GM10266 (cell line): Measurements from ENCODE around the gene CEP78.

Source experiments
- DNase-seq: peaks from one replicate; pipeline ENCODE4 v3.0.0; 2012; ENCODE audit errors: extremely low spot score
- TF ChIP-seq, protein P1 (sequence below): IDR thresholded peaks from 2 replicates; pipeline ENCODE4 v1.5.1; 2012; ENCODE audit warnings: mild to moderate bottlenecking, low read depth; ENCODE audit not compliant: control insufficient read depth, insufficient read depth; ENCODE audit errors: missing control alignments

CEP78 gene

DNA sequence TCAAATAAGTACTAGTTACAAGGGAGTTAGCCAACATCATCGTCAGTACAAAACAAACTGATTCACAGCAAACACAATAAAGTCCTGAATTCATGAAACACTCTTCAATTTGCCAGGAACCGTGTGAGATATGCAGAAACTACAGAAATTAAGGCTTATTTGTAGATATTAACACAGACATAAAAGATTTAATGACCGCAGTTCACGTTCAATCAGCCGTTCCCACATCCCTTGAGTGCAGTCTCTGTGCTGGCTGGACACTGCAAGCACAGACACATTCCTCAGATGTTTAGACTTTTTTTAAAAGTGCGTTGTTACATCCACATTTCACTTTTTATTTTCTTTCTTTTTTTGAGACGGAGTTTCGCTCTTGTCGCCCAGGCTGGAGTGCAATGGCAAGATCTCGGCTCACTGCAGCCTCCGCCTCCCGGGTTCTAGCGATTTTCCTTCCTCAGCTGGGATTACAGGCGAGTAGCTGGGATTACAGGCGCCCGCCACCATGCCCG lies 566 bp upstream of the CEP78 start:
- DNase-seq = peak; percentile 26
- TF ChIP-seq, protein P1, sequence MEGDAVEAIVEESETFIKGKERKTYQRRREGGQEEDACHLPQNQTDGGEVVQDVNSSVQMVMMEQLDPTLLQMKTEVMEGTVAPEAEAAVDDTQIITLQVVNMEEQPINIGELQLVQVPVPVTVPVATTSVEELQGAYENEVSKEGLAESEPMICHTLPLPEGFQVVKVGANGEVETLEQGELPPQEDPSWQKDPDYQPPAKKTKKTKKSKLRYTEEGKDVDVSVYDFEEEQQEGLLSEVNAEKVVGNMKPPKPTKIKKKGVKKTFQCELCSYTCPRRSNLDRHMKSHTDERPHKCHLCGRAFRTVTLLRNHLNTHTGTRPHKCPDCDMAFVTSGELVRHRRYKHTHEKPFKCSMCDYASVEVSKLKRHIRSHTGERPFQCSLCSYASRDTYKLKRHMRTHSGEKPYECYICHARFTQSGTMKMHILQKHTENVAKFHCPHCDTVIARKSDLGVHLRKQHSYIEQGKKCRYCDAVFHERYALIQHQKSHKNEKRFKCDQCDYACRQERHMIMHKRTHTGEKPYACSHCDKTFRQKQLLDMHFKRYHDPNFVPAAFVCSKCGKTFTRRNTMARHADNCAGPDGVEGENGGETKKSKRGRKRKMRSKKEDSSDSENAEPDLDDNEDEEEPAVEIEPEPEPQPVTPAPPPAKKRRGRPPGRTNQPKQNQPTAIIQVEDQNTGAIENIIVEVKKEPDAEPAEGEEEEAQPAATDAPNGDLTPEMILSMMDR = no peak

DNA sequence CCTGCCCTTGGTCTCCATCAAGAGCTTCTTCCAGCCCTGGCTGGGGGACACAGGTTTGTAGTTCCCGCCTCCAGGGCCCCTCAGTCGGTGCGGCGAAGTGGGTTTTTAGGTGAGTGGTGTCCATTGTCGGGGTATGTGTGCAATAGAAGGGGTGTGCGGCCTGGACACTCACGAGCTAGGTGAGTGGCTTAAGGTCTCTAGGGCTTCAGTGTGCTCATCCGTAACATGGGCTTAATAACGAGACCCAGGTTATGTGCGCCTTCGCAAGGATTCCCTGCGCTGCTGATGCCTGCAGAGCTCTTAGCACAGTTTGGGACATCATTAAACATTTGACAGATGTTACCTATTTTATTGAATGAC lies 656 bp downstream of the CEP78 start:
- DNase-seq = peak; percentile 25

DNA sequence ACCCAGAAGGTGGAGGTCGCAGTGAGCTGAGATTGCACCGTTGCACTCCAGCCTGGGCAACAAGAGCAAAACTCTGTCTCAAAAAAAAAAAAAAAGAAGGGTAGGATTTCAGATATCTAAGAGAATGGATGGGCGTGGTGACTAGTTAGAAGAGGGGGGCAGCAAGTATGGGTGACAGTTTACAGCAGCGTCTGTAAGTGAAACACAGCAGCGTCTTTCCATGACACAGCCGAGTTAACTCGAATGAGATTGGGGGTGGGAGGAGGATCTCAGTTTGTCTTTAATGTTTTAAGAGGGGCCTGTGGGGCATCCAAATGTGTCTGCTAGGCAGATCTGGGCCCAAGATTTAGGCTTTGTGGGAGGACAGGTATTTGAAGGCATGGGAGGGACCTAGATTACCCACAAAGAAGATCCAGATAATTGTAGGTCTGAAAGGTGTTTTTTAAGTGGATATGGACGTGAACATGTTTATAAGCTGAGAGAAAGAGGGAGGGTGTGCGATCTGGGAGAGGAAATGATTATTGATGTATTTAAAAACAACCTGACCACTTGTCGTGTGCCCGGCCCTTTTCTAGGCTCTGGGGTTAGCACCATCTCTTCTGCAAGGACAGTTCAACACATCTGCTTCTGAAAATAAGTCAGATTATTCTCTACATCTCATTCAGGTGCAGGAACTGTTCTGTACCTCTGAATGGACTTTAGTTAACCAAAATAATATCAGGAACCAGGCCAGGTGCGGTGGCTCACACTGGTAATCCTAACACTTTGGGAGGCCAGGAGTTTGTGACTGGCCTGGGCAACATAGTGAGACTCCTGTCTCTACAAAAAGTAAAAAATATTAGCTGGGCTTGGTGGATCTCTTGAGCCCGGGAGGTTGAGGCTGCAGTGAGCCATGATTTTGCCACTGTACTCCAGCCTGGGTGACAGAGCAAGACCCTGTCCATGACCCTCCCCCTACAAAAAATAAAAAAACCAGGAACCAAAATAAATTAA lies 2.5 kb downstream of the CEP78 start:
- TF ChIP-seq, protein P1 = no peak
- DNase-seq = no peak

More for the DNA sequence above, 656 bp downstream of the CEP78 start:
- TF ChIP-seq, protein P1 = no peak

DNA sequence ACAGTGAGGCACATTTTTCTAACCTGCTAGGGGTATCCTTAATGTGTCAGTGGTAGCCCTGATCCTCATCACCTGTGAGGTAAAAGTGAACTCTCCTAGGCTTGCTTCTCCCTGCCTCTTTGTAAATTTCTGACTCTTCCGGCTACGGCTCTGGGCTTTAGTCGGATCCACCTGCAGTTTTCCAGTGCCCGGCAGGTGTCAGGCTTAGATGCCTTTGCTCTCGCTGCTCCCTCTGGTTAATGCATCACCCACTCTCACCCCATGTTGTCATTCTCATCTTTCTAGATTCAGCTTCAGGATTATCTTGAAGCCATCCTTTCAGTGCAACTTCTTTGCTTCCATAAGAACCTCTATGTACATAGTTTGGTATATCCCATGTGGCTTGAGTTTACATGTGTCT lies 3.6 kb downstream of the CEP78 start:
- TF ChIP-seq, protein P1 = no peak
- no peak for DNase-seq

- TF ChIP-seq, protein P1 = no peak
These were observed 6.2 kb downstream of the CEP78 start for GRCh38 chr9:78242041-78242440.

GRCh38 chr9:78243130-78243529 lies 7.3 kb downstream of the CEP78 start:
- TF ChIP-seq, protein P1 = no peak

More at GRCh38 chr9:78242041-78242440, 6.2 kb downstream of the CEP78 start:
- DNase-seq = no peak

DNA sequence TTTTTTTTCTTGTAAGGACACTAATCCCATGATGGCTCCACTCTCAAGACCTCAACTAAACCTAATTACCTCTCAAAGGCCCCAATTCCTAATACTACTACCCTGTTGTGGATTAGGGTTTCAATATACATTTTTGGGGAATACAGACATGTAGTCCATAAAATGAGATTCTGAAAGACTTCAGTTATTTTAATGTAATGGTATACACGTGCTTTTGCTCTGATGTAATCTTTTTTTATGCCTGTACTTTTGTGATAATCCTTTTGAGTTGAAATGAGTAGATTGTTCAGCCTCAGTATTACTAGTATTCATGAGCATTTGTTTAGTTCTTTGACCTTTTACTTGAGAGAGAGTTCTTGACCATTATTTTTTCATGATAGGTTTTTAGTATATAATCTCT lies 9.5 kb downstream of the CEP78 start:
- no peak for DNase-seq
- TF ChIP-seq, protein P1 = no peak

More at GRCh38 chr9:78243130-78243529, 7.3 kb downstream of the CEP78 start:
- no peak for DNase-seq
